Measurements from ENCODE around the gene MSANTD3. TPM values are rescaled to one million over a fixed set of nuclear protein-coding genes. Genes with fewer than 3 reads are reported as not detected.
"Not testable (repeated sequence)": the region's sequence is repeated elsewhere in the genome, so short reads cannot be mapped to it uniquely, and the experiment has no call there.

Gene MSANTD3, protein sequence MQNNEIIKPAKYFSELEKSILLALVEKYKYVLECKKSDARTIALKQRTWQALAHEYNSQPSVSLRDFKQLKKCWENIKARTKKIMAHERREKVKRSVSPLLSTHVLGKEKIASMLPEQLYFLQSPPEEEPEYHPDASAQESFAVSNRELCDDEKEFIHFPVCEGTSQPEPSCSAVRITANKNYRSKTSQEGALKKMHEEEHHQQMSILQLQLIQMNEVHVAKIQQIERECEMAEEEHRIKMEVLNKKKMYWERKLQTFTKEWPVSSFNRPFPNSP
- total RNA-seq, result 10 to 100 TPM; 15.9 to 18.3 TPM

DNA sequence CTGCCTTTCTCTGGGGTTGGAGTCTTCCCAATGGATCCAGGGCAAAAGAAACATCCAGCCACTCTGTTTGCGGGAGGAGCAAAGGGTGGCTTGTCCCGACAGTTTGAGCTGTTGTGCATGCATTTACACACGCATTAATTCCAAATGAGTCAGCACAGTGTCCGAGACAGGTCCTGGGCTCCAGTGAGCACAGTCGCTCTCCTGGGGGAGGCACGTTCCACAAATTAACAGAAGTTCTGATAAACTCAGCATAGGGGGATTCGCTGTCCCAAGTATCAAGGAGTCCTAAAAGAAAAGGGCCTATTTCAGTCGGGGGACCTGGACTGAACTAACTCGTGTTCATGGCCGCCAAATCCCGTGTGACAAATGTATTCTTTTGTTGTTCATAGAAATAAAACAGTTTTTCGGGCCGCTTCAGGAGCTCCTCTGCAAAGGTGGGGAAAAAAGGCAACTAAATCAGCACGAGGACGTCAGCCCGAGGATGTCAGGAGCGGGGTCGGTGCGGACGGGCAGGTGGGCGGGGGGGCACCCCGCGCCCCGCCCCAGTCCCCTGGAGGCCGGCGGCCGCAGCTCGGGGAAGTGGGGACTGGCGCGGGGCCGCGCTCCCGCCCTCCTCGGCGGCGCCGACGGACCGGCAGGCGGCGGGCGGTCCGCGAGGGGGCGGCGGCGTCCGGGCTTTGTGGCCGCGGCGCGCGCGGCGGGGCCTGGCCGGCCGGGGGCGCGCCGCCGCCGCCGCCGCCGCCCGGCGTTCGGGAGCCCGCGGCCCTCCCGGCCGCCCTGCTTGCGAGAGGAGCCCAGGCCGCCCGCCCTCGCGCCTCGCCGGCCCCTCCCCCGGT is at the start of gene MSANTD3:
Gene MSANTD3 (plus strand): TSS at position 614 of the 836 bp plus-strand sequence. CDS start 14,796 bp downstream, outside the sequence.
- H3K4me3 ChIP-seq, result peak within 1 kb of the TSS; percentile 88
- peaks cover 17 to 36% of the 10 kb centered on the region in 2 donors for H3K4me1 ChIP-seq (ENCODE audit: control insufficient read depth in 1 of 2, low read depth in 2 of 2)
- TF ChIP-seq, protein P1, sequence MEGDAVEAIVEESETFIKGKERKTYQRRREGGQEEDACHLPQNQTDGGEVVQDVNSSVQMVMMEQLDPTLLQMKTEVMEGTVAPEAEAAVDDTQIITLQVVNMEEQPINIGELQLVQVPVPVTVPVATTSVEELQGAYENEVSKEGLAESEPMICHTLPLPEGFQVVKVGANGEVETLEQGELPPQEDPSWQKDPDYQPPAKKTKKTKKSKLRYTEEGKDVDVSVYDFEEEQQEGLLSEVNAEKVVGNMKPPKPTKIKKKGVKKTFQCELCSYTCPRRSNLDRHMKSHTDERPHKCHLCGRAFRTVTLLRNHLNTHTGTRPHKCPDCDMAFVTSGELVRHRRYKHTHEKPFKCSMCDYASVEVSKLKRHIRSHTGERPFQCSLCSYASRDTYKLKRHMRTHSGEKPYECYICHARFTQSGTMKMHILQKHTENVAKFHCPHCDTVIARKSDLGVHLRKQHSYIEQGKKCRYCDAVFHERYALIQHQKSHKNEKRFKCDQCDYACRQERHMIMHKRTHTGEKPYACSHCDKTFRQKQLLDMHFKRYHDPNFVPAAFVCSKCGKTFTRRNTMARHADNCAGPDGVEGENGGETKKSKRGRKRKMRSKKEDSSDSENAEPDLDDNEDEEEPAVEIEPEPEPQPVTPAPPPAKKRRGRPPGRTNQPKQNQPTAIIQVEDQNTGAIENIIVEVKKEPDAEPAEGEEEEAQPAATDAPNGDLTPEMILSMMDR (IDR thresholded peaks at IDR 0.05), result no peak
- H3K36me3 ChIP-seq, result no peaks in the 10 kb centered on the region
- no peak for DNase-seq (ENCODE audit: low spot score)
- H3K27ac ChIP-seq, result peak within 1 kb of the TSS; percentile 80 to 91
- no peaks in the 10 kb centered on the region for H3K9me3 ChIP-seq
- H3K27me3 ChIP-seq (replicated peaks; ENCODE audit: insufficient read depth), result no peaks in the 10 kb centered on the region
- peak; percentile 38 for ATAC-seq (ENCODE audit: insufficient number of reproducible peaks, low FRiP score, low read depth)

DNA sequence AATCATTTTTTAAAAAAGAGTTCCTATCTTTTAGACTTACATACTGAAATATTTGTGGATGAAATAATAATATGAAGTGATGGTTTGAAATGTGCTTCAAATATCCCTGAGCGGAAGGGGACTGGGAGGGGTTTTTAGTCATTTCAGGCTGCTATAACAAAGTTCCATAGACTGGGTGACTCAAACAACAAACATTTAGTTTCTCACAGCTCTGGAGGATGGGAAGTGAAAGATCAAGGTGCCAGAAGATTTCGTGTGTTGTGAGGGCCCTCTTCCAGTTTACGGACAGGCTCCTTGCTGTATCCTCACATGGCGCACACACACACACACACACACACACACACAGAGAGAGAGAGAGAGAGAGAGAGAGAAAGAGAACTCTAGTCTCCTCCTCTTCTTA is 47.1 kb upstream of the MSANTD3 start:
- no peaks in the 10 kb centered on the region for H3K36me3 ChIP-seq
- DNase-seq (ENCODE audit: low spot score), result no peak
- H3K27ac ChIP-seq, result no peak overlapping the region
- H3K4me3 ChIP-seq, result no peak overlapping the region
- ATAC-seq (ENCODE audit: insufficient number of reproducible peaks, low FRiP score, low read depth), result no peak
- H3K9me3 ChIP-seq, result peaks cover 7% of the 10 kb centered on the region
- no peaks in the 10 kb centered on the region for H3K4me1 ChIP-seq (ENCODE audit: control insufficient read depth in 1 of 2, low read depth in 2 of 2)
- TF ChIP-seq, protein P1 (IDR thresholded peaks at IDR 0.05), result no peak
- H3K27me3 ChIP-seq (replicated peaks; ENCODE audit: insufficient read depth), result no peaks in the 10 kb centered on the region

DNA sequence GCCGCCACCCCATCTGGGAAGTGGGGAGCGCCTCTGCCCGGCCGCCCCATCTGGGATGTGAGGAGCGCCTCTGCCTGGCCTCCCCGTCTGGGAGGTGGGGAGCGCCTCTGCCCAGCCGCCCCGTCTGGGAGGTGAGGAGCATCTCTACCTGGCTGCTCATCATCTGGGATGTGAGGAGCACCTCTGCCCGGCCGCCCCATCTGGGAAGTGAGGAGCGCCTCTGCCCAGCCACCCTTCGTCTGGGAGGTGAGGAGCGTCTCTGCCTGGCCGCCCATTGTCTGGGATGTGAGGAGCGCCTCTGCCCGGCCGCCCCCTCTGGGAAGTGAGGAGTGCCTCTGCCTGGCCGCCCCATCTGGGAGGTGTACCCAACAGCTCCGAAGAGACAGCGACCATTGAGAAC is 34.0 kb upstream of the MSANTD3 start:
- H3K27ac ChIP-seq; H3K27me3 ChIP-seq (replicated peaks; ENCODE audit: insufficient read depth); DNase-seq (ENCODE audit: low spot score); H3K4me3 ChIP-seq; H3K9me3 ChIP-seq; ATAC-seq (ENCODE audit: insufficient number of reproducible peaks, low FRiP score, low read depth); H3K36me3 ChIP-seq; H3K4me1 ChIP-seq (ENCODE audit: control insufficient read depth in 1 of 2, low read depth in 2 of 2): not testable (repeated sequence)

DNA sequence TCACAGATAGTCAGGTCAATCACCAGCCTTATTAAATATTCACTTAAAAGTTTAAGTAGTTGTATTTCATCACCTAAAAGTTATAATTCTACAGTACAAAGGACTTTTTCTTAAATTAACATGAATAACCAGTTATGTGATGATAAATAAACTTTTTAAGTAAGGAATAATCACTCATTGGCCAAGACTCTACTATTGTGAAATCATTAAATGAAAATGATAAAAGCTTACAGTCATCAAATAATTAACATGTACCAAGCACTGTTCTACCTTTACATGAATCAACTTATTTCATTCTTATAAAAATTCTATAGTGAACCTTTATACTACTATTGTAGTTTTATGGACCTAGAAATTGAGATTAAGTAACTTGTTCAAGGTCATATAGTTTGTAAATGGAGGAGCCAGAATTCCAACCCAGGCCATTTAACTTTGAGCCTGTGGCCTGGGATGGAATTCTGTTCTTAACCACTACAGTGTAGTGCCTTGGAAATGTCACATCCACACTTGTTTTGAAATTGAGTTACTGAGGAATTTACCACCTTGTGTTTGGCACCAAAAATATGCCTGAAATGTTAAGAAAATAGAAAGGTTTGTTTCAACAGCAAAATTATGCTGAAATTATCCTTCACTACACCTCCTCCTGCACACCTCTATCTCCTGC is 32.8 kb upstream of the MSANTD3 start:
- DNase-seq (ENCODE audit: low spot score) (no peak), ATAC-seq (ENCODE audit: insufficient number of reproducible peaks, low FRiP score, low read depth) (no peak)
- no peak overlapping the region for H3K27ac ChIP-seq
- H3K4me3 ChIP-seq, result no peak overlapping the region
- H3K27me3 ChIP-seq (replicated peaks; ENCODE audit: insufficient read depth), result no peaks in the 10 kb centered on the region
- no peaks in the 10 kb centered on the region for H3K4me1 ChIP-seq (ENCODE audit: control insufficient read depth in 1 of 2, low read depth in 2 of 2)
- TF ChIP-seq, protein P1 (IDR thresholded peaks at IDR 0.05), result no peak
- no peaks in the 10 kb centered on the region for H3K36me3 ChIP-seq
- H3K9me3 ChIP-seq, result no peaks in the 10 kb centered on the region

DNA sequence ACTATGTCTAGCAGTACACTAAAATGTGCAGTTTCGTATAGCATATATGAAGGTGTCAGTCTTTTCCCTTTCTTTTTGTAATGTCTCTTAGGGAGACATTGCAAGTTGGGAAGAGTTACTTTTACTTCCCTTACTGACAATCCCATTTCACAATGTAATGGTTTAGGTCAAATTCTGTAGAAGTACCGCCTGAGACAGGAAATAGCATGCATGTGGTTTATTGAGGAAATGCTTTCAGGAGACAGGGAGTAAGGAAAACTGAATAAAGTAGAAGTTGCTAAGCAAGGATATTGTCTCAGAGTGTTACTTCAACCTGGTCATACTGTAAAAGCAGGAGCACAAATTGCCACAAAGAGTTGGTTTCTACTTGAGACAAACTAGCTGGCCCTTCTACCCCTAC is 32.1 kb upstream of the MSANTD3 start:
- ATAC-seq (ENCODE audit: insufficient number of reproducible peaks, low FRiP score, low read depth), result no peak
- Histone ChIP-seq H3K9me3 (no peaks in the 10 kb centered on the region), H3K27ac (no peak overlapping the region), H3K4me3 (no peak overlapping the region), H3K36me3 (no peaks in the 10 kb centered on the region), H3K4me1 (ENCODE audit: control insufficient read depth in 1 of 2, low read depth in 2 of 2) (no peaks in the 10 kb centered on the region), H3K27me3 (replicated peaks; ENCODE audit: insufficient read depth) (no peaks in the 10 kb centered on the region)
- no peak for DNase-seq (ENCODE audit: low spot score)
- TF ChIP-seq, protein P1 (IDR thresholded peaks at IDR 0.05), result no peak
